Transverse colon (tissue), 3 donors: ENCODE data around the gene CTSD.

Source experiments
- EP300 ChIP-seq: sonication (generic); formaldehyde crosslinking; IDR thresholded peaks from one replicate; pipeline ENCODE4 v1.6.1; 2017; ENCODE audit warnings: antibody characterized with exemption, low read depth
- POLR2A ChIP-seq: fragments of 450-650 bp; IDR thresholded peaks from one replicate; pipeline ENCODE4 v1.6.1; 2016; ENCODE audit warnings: antibody characterized with exemption, mild to moderate bottlenecking, moderate library complexity
- TF ChIP-seq, protein P1 (sequence below), 5 experiments: fragments of 200-600 bp in 3 of 5; fragments of 450-650 bp in 2 of 5; sonication (generic) in 3 of 5; IDR thresholded peaks; 1 replicate in 2 of 5; 2 replicates in 3 of 5; pipeline ENCODE4 v1.5.1; 2016 to 2017; ENCODE audit warnings: antibody characterized with exemption in 5 of 5, inconsistent platforms in 3 of 5, mild to moderate bottlenecking in 2 of 5, moderate library complexity in 1 of 5

DNA sequence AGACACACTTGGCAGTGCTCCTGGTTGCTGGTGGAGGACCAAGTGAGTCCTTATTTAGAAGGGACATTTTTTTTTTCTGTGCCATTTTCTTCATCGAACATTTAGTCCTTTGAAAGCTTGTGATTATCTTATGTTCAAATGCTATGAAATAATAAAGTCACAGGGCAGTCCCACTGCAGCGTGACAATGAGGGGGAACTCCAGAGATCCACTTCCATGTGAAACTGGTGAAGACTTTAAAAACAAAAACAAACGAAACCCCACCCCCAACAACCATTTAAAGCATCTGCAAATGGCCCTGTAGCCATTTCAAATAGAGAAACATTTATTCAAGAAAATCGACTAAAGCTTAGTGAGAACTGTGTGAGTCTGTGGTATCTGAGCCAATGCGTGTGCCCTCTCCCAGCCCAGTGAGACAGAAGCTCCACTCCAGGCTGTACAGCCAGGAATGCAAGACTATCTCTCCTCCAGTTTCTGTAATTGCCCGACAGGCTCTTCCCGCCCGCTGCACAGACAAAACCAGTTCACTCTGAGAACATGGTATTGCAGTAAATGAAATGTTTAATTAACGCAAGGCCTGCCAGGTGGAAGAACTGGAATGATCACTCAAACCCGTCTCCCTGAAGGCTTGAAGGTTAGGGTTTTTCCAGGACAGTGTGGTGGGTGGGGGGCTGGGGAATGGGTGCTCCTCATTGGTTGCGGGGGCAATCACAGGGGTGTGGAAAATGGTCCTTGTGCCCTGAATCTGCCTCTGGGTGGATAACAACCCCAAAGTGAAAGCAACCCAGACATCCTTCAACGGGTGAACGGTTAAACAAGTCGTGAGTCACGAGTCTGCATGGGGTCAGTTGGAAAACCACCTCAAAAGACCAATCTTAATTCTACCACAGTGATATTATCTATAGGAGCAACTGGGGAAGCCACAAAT, 58.3 kb downstream of the CTSD start:
- TF ChIP-seq, protein P1, sequence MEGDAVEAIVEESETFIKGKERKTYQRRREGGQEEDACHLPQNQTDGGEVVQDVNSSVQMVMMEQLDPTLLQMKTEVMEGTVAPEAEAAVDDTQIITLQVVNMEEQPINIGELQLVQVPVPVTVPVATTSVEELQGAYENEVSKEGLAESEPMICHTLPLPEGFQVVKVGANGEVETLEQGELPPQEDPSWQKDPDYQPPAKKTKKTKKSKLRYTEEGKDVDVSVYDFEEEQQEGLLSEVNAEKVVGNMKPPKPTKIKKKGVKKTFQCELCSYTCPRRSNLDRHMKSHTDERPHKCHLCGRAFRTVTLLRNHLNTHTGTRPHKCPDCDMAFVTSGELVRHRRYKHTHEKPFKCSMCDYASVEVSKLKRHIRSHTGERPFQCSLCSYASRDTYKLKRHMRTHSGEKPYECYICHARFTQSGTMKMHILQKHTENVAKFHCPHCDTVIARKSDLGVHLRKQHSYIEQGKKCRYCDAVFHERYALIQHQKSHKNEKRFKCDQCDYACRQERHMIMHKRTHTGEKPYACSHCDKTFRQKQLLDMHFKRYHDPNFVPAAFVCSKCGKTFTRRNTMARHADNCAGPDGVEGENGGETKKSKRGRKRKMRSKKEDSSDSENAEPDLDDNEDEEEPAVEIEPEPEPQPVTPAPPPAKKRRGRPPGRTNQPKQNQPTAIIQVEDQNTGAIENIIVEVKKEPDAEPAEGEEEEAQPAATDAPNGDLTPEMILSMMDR (IDR thresholded peaks at IDR 0.05) = no peak
- TF ChIP-seq EP300 = no peak
- TF ChIP-seq POLR2A = no peak
